Neural progenitor cell (in vitro differentiated cells): ENCODE measurements around the gene CCNC. TPM values are rescaled to one million over a fixed set of nuclear protein-coding genes. Genes with fewer than 3 reads are reported as not detected.
A peak's percentile ranks its signal among the peaks of the same experiment; 100 is the strongest.

Experiments used
- DNase-seq: peaks from one replicate; pipeline ENCODE4 v3.0.0-alpha.2; 2016; ENCODE audit warnings: low spot score
- H2AFZ ChIP-seq: fragments of 200-600 bp; sonication (generic); replicated peaks from 2 replicates; pipeline ENCODE4 v1.6.1; 2016; ENCODE audit warnings: antibody characterized with exemption
- H3F3A ChIP-seq: fragments of 200-600 bp; sonication (generic); 2 replicates; pipeline ENCODE4 v1.6.1; 2016; ENCODE audit warnings: antibody characterized with exemption, low read depth
- H3K27ac ChIP-seq: fragments of 200-600 bp; sonication (generic); 2 replicates; pipeline ENCODE4 v1.5.1; 2016; ENCODE audit warnings: mild to moderate bottlenecking
- H3K27me3 ChIP-seq: fragments of 200-600 bp; sonication (generic); 2 replicates; pipeline ENCODE4 v1.6.1; 2016; ENCODE audit warnings: mild to moderate bottlenecking, moderate library complexity
- H3K36me3 ChIP-seq: fragments of 200-600 bp; sonication (generic); 2 replicates; pipeline ENCODE4 v1.5.1; 2016
- H3K4me1 ChIP-seq: fragments of 200-600 bp; sonication (generic); 2 replicates; pipeline ENCODE4 v1.6.1; 2016; ENCODE audit warnings: mixed run types
- H3K4me2 ChIP-seq: fragments of 200-600 bp; sonication (generic); 2 replicates; pipeline ENCODE4 v1.6.1; 2016
- H3K4me3 ChIP-seq: fragments of 200-600 bp; sonication (generic); 2 replicates; pipeline ENCODE4 v1.5.1; 2016
- H3K79me2 ChIP-seq: fragments of 200-600 bp; sonication (generic); 2 replicates; pipeline ENCODE4 v1.6.1; 2016; ENCODE audit warnings: low read depth
- H3K9ac ChIP-seq: fragments of 200-600 bp; sonication (generic); 2 replicates; pipeline ENCODE4 v1.6.1; 2016
- H3K9me3 ChIP-seq: fragments of 200-600 bp; sonication (generic); 2 replicates; pipeline ENCODE4 v1.5.1; 2016; ENCODE audit warnings: low read depth
- H4K20me1 ChIP-seq: fragments of 200-600 bp; sonication (generic); 2 replicates; pipeline ENCODE4 v1.6.1; 2016; ENCODE audit warnings: low read depth
- H3K27ac Mint-ChIP-seq: 3 replicates; pipeline ENCODE4 v1.8.0; 2021; ENCODE audit warnings: mixed read lengths
- H3K27me3 Mint-ChIP-seq: 2 replicates; pipeline ENCODE4 v1.8.0; 2022; ENCODE audit warnings: low read depth, mild to moderate bottlenecking, inconsistent platforms, moderate library complexity, mixed read lengths; ENCODE audit not compliant: insufficient read depth
- H3K36me3 Mint-ChIP-seq: 3 replicates; pipeline ENCODE4 v1.8.0; 2021; ENCODE audit warnings: mixed read lengths
- H3K4me1 Mint-ChIP-seq: 3 replicates; pipeline ENCODE4 v1.8.0; 2021; ENCODE audit warnings: mixed read lengths
- H3K4me3 Mint-ChIP-seq: 3 replicates; pipeline ENCODE4 v1.8.0; 2021; ENCODE audit warnings: mild to moderate bottlenecking, moderate library complexity, mixed read lengths
- H3K9me3 Mint-ChIP-seq: 3 replicates; pipeline ENCODE4 v1.8.0; 2020; ENCODE audit warnings: mixed read lengths
- CTCF ChIP-seq: fragments of 200-600 bp; sonication (generic); IDR thresholded peaks from 2 replicates; pipeline ENCODE4 v1.5.1; 2017; ENCODE audit warnings: antibody characterized with exemption, mild to moderate bottlenecking
- EZH2 ChIP-seq: fragments of 200-600 bp; sonication (generic); IDR thresholded peaks from 2 replicates; pipeline ENCODE4 v1.6.1; 2017; ENCODE audit warnings: antibody characterized with exemption, mild to moderate bottlenecking, moderate library complexity
- EZH2phosphoT487 ChIP-seq: fragments of 200-600 bp; sonication (generic); IDR thresholded peaks from 2 replicates; pipeline ENCODE4 v1.6.1; 2017; ENCODE audit warnings: antibody characterized with exemption
- total RNA-seq: library from RNA; depleted of rRNA; stranded (reverse); fragments of >200 nt; gene quantifications from 2 replicates; pipeline ENCODE4 v1.2.3, GENCODE V29; 2015; ENCODE audit warnings: low replicate concordance

The CCNC gene
- total RNA-seq, 1 donor from 2014 or later: 157 TPM

DNA sequence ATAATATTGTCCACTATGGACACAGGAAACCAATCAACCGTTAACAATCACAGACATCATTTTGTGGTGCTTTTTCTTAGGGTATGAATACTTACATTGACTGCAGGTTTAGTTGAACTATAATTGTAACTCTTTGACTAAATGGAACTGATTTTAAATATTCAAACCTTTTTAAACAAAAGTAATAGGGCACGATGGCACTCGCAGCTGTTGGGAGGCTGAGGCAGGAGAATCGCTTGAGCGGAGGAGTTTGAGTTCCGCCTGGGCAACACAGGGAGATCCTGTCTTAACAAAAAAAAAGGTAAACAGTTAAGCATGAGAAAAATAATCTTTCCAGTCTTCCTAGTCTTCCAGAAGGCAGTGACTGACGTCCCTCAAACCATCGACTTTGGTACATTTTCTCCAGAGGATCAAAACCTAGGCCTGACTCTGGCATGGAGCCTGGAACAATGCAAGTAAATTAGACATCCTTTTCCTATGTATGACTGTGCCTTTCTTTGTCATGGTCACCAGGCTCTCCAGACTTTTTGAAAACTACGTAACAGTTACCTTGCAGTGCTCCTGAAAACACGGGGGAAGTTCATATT, 21.5 kb upstream of the CCNC start:
- no peak overlapping the region for H2AFZ ChIP-seq
- Mint-ChIP-seq H3K4me3 (peak overlapping the region; percentile 74), H3K9me3 (no peaks in the 10 kb centered on the region), H3K36me3 (no peaks in the 10 kb centered on the region), H3K4me1 (peaks cover 16% of the 10 kb centered on the region), H3K27me3 (peaks cover 78% of the 10 kb centered on the region), H3K27ac (no peak overlapping the region)
- no peak overlapping the region for H3K4me3 ChIP-seq
- no peak for DNase-seq
- TF ChIP-seq EZH2phosphoT487: no peak
- TF ChIP-seq EZH2: peak; percentile 52
- H3K4me1 ChIP-seq: peaks cover 3% of the 10 kb centered on the region
- H3K4me2 ChIP-seq: peak overlapping the region; percentile 91
- peaks cover 94% of the 10 kb centered on the region for H3K27me3 ChIP-seq
- H3K27ac ChIP-seq: no peak overlapping the region
- no peaks in the 10 kb centered on the region for H3K36me3 ChIP-seq
- peaks cover 54% of the 10 kb centered on the region for H4K20me1 ChIP-seq
- no peak overlapping the region for H3K9ac ChIP-seq
- no peaks in the 10 kb centered on the region for H3K9me3 ChIP-seq
- H3K79me2 ChIP-seq: no peaks in the 10 kb centered on the region
- peaks cover 13% of the 10 kb centered on the region for H3F3A ChIP-seq

- peaks cover 3% of the 10 kb centered on the region for H3K4me1 ChIP-seq
- no peak overlapping the region for H3K9ac ChIP-seq
- peaks cover 79% of the 10 kb centered on the region for H3K27me3 Mint-ChIP-seq
- no peak for TF ChIP-seq EZH2phosphoT487
- TF ChIP-seq CTCF: no peak
- H4K20me1 ChIP-seq: peaks cover 54% of the 10 kb centered on the region
- no peak overlapping the region for H3K27ac Mint-ChIP-seq
- no peak overlapping the region for H3K27ac ChIP-seq
- peak overlapping the region; percentile 54 for H3K4me3 ChIP-seq
- peak overlapping the region; percentile 91 for H3K4me2 ChIP-seq
- H3K9me3 ChIP-seq: no peaks in the 10 kb centered on the region
- peaks cover 94% of the 10 kb centered on the region for H3K27me3 ChIP-seq
- peak; percentile 64 for DNase-seq
- no peaks in the 10 kb centered on the region for H3K9me3 Mint-ChIP-seq
- peaks cover 13% of the 10 kb centered on the region for H3F3A ChIP-seq
- H3K4me3 Mint-ChIP-seq: peak overlapping the region; percentile 83
- H3K4me1 Mint-ChIP-seq: peaks cover 16% of the 10 kb centered on the region
- H3K36me3 ChIP-seq: no peaks in the 10 kb centered on the region
- H2AFZ ChIP-seq: peak overlapping the region; percentile 86
- H3K79me2 ChIP-seq: no peaks in the 10 kb centered on the region
- H3K36me3 Mint-ChIP-seq: no peaks in the 10 kb centered on the region
Observed at GRCh38 chr6:99589290-99589672, 20.8 kb upstream of the CCNC start.

DNA sequence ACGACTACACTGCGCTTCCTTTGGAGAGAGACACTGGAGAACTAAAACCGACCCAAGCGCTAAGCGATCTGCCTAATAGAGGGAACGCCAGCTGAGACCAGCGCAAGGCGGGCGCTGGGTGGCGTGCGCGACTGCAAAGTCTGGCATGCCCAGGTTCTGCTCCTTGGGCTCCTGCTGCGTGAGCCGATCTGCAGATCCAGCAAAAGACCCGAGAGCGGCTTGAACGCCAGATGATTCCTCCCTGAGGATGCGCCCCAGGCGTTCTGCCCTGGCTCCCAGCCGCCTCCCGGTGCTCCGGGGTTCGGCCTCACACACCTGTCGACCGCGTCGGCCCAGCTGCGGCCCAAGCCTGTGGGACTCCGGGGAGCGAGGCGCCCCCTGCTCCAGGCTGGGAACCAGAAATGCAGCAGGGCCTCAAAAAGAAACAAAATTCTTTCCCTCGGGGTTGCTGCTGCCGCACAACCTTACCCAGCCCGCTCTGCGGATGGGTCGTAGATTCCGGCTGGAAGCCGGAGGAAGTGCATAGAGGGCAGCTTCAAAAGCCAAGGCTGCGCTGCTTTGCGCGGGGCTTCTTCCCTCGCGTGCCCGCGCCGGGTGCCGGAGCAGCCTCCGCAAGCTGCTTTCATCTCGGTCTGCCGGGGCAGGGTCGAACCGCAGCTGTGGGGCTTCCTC, 20.3 kb upstream of the CCNC start:
- Histone ChIP-seq H3K9me3 (no peaks in the 10 kb centered on the region), H4K20me1 (peaks cover 54% of the 10 kb centered on the region), H3K4me2 (peak overlapping the region; percentile 91), H3K4me3 (peak overlapping the region; percentile 54), H3K36me3 (no peaks in the 10 kb centered on the region), H3K4me1 (peaks cover 3% of the 10 kb centered on the region), H3K27me3 (peaks cover 94% of the 10 kb centered on the region), H2AFZ (peak overlapping the region; percentile 86), H3K79me2 (no peaks in the 10 kb centered on the region), H3F3A (peaks cover 13% of the 10 kb centered on the region), H3K27ac (no peak overlapping the region), H3K9ac (no peak overlapping the region)
- H3K27me3 Mint-ChIP-seq: peaks cover 78% of the 10 kb centered on the region
- no peak overlapping the region for H3K27ac Mint-ChIP-seq
- peak overlapping the region; percentile 83 for H3K4me3 Mint-ChIP-seq
- DNase-seq: peak; percentile 91
- no peaks in the 10 kb centered on the region for H3K36me3 Mint-ChIP-seq
- no peaks in the 10 kb centered on the region for H3K9me3 Mint-ChIP-seq
- TF ChIP-seq EZH2 (peak; percentile 70), CTCF (peak; percentile 62), EZH2phosphoT487 (peak; percentile 80)
- peaks cover 16% of the 10 kb centered on the region for H3K4me1 Mint-ChIP-seq

DNA sequence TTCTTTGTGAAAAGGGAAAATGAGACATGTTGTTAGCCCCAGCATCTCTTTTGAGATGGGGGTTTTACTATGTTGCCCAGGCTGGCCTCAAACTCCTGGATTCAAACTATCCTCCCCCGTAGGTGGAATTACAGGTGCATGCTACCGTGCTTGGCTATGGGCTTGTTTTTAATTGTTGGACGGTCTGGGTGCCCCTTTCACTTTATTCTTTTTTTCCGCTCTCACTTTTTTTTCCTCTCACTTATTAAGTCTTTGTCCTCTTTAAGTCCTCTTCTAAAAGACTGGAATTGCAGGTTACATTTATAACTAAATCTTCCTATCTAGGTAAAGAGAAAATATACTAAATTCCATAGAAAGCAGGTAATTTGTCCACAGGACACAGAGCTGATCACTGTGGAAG, 19.3 kb upstream of the CCNC start:
- peaks cover 3% of the 10 kb centered on the region for H3K4me1 ChIP-seq
- no peak overlapping the region for H3K4me3 ChIP-seq
- no peaks in the 10 kb centered on the region for H3K79me2 ChIP-seq
- no peak overlapping the region for H3K27ac Mint-ChIP-seq
- H3K36me3 Mint-ChIP-seq: no peaks in the 10 kb centered on the region
- no peak overlapping the region for H3K9ac ChIP-seq
- no peak overlapping the region for H3K4me3 Mint-ChIP-seq
- no peaks in the 10 kb centered on the region for H3K9me3 Mint-ChIP-seq
- no peaks in the 10 kb centered on the region for H3K9me3 ChIP-seq
- H3F3A ChIP-seq: peaks cover 13% of the 10 kb centered on the region
- H3K36me3 ChIP-seq: no peaks in the 10 kb centered on the region
- H3K27me3 Mint-ChIP-seq: peaks cover 73% of the 10 kb centered on the region
- DNase-seq: no peak
- H3K4me2 ChIP-seq: no peak overlapping the region
- peaks cover 94% of the 10 kb centered on the region for H3K27me3 ChIP-seq
- H4K20me1 ChIP-seq: peaks cover 45% of the 10 kb centered on the region
- no peak overlapping the region for H2AFZ ChIP-seq
- H3K4me1 Mint-ChIP-seq: peaks cover 16% of the 10 kb centered on the region
- no peak overlapping the region for H3K27ac ChIP-seq
- TF ChIP-seq EZH2phosphoT487 (no peak), CTCF (no peak), EZH2 (no peak)
